Activated CD4-positive, alpha-beta T cell treated with anti-CD3 and anti-CD28 coated beads for 36 hours (primary cell): Measurements from ENCODE around the gene VAX1. TPM values are rescaled to one million over a fixed set of nuclear protein-coding genes. Genes with fewer than 3 reads are reported as not detected.
A peak's percentile ranks its signal among the peaks of the same experiment; 100 is the strongest.
"Not testable (repeated sequence)": the region's sequence is repeated elsewhere in the genome, so short reads cannot be mapped to it uniquely, and the experiment has no call there.

Experiments used
- ATAC-seq: fragments of 200-7000 bp; cut with Tn5 transposase; one replicate; pipeline ENCODE4 v1.10.0; 2021; ENCODE audit warnings: mild to moderate bottlenecking, moderate library complexity
- CTCF ChIA-PET: fragments of 350-600 bp; sonication (Branson Sonifier 250); formaldehyde crosslinking; loops from one replicate; lab custom pipeline; 2021; ENCODE audit warnings: antibody characterized with exemption; lab: Charles Lee
- POLR2A ChIA-PET: fragments of 350-600 bp; sonication (Branson Sonifier 250); formaldehyde crosslinking; loops from one replicate; lab custom pipeline; 2021; ENCODE audit warnings: antibody characterized with exemption, inconsistent platforms; lab: Charles Lee
- DNase-seq: peaks from one replicate; pipeline ENCODE4 v3.0.0-alpha.2; 2020
- H3K27ac Mint-ChIP-seq: one replicate; pipeline ENCODE4 v1.8.0; 2021; ENCODE audit warnings: mixed read lengths
- H3K27me3 Mint-ChIP-seq: one replicate; pipeline ENCODE4 v1.8.0; 2021; ENCODE audit warnings: mixed read lengths
- H3K36me3 Mint-ChIP-seq: one replicate; pipeline ENCODE4 v1.8.0; 2021; ENCODE audit warnings: low read depth, mixed read lengths
- H3K4me1 Mint-ChIP-seq: one replicate; pipeline ENCODE4 v1.8.0; 2021; ENCODE audit warnings: mixed read lengths
- H3K4me3 Mint-ChIP-seq: one replicate; pipeline ENCODE4 v1.8.0; 2021; ENCODE audit warnings: mild to moderate bottlenecking, moderate library complexity, mixed read lengths
- H3K9me3 Mint-ChIP-seq: one replicate; pipeline ENCODE4 v1.8.0; 2021; ENCODE audit warnings: low read depth, mixed read lengths
- intact Hi-C, 2 experiments: fragments of 100-400 bp; cut with DNase I in 1 of 2; cut with micrococcal nuclease in 1 of 2; formaldehyde crosslinking; loops; one replicate each; pipeline versions ENCODE4 v1.14.2 to v1.15.1; 2022 to 2024; cut with DNase I, micrococcal nuclease
- total RNA-seq, 2 experiments: library from RNA; stranded (reverse); gene quantifications; one replicate each; pipeline ENCODE4 v1.2.3, GENCODE V29; 2021

The VAX1 gene
- total RNA-seq, 2 experiments from 2014 or later: not detected

- H3K36me3 Mint-ChIP-seq: no peaks in the 10 kb centered on the region
- DNase-seq: peak; percentile 29
- H3K27ac Mint-ChIP-seq: no peak overlapping the region
- POLR2A ChIA-PET: no interaction called here
- peaks cover 42% of the 10 kb centered on the region for H3K4me1 Mint-ChIP-seq
- H3K27me3 Mint-ChIP-seq: peaks cover 73% of the 10 kb centered on the region
- intact Hi-C loops: loop anchor here in 1 of 2 experiments (2.0 to 5.0 kb wide), 2 partner anchors 30 to 418 kb away; no protein-coding TSS in a partner anchor
- no peak overlapping the region for H3K4me3 Mint-ChIP-seq
- CTCF ChIA-PET: interaction anchor here (1.0 to 4.4 kb wide), 4 partner anchors 33 to 345 kb away, joined by 4 to 34 read pairs (median 12); no protein-coding TSS in a partner anchor
- H3K9me3 Mint-ChIP-seq: no peaks in the 10 kb centered on the region
- peak; percentile 28 for ATAC-seq
Measured at GRCh38 chr10:117134306-117135025, 3.6 kb downstream of the VAX1 start.

DNA sequence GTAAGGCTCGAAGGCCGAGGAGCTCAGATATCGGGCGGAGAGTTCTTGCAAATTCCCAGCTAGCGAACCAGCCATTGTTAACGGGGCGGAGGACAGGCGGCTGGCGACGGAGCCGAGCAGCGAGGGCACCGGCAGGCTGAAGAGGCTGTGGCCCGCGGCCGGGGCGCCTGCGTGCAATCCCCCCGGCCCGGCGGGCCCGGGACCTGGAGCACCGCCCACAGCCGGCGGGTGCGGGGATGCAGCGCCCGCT is 4.1 kb downstream of the VAX1 start:
- Mint-ChIP-seq H3K27ac (no peak overlapping the region), H3K4me3 (no peak overlapping the region), H3K27me3 (peaks cover 71% of the 10 kb centered on the region), H3K9me3 (no peaks in the 10 kb centered on the region), H3K4me1 (peaks cover 39% of the 10 kb centered on the region), H3K36me3 (no peaks in the 10 kb centered on the region)
- intact Hi-C loops: loop anchor here in 1 of 2 experiments (2.0 kb wide), 1 partner anchor 31 kb away; no protein-coding TSS in a partner anchor
- DNase-seq: no peak
- ChIA-PET POLR2A (no interaction called here), CTCF (interaction anchor here (1.0 to 4.4 kb wide), 3 partner anchors 34 to 337 kb away, joined by 4 to 34 read pairs (median 19); no protein-coding TSS in a partner anchor)
- no peak for ATAC-seq

GRCh38 chr10:117133273-117134055 is 4.6 kb downstream of the VAX1 start:
- DNase-seq (no peak), ATAC-seq (no peak)
- Mint-ChIP-seq H3K4me1 (peaks cover 39% of the 10 kb centered on the region), H3K9me3 (no peaks in the 10 kb centered on the region), H3K4me3 (no peak overlapping the region), H3K36me3 (no peaks in the 10 kb centered on the region), H3K27me3 (peaks cover 73% of the 10 kb centered on the region), H3K27ac (peak overlapping the region; percentile 13)
- POLR2A ChIA-PET: no interaction called here
- CTCF ChIA-PET: interaction anchor here (1.0 to 4.4 kb wide), 3 partner anchors 34 to 337 kb away, joined by 4 to 34 read pairs (median 19); no protein-coding TSS in a partner anchor
- intact Hi-C loops: loop anchor here (2.0 kb wide), 2 partner anchors 31 to 35 kb away; no protein-coding TSS in a partner anchor

GRCh38 chr10:117132751-117133231 is 5.3 kb downstream of the VAX1 start:
- H3K4me1 Mint-ChIP-seq: peaks cover 38% of the 10 kb centered on the region
- ChIA-PET CTCF (interaction anchor here (4.0 kb wide), 1 partner anchor 42 kb away, joined by 19 read pairs; no protein-coding TSS in a partner anchor), POLR2A (no interaction called here)
- no peak for DNase-seq
- no peaks in the 10 kb centered on the region for H3K36me3 Mint-ChIP-seq
- intact Hi-C loops: loop anchor here in 1 of 2 experiments (2.0 kb wide), 1 partner anchor 36 kb away; no protein-coding TSS in a partner anchor
- no peak for ATAC-seq
- peaks cover 69% of the 10 kb centered on the region for H3K27me3 Mint-ChIP-seq
- H3K4me3 Mint-ChIP-seq: no peak overlapping the region
- no peaks in the 10 kb centered on the region for H3K9me3 Mint-ChIP-seq
- H3K27ac Mint-ChIP-seq: no peak overlapping the region

DNA sequence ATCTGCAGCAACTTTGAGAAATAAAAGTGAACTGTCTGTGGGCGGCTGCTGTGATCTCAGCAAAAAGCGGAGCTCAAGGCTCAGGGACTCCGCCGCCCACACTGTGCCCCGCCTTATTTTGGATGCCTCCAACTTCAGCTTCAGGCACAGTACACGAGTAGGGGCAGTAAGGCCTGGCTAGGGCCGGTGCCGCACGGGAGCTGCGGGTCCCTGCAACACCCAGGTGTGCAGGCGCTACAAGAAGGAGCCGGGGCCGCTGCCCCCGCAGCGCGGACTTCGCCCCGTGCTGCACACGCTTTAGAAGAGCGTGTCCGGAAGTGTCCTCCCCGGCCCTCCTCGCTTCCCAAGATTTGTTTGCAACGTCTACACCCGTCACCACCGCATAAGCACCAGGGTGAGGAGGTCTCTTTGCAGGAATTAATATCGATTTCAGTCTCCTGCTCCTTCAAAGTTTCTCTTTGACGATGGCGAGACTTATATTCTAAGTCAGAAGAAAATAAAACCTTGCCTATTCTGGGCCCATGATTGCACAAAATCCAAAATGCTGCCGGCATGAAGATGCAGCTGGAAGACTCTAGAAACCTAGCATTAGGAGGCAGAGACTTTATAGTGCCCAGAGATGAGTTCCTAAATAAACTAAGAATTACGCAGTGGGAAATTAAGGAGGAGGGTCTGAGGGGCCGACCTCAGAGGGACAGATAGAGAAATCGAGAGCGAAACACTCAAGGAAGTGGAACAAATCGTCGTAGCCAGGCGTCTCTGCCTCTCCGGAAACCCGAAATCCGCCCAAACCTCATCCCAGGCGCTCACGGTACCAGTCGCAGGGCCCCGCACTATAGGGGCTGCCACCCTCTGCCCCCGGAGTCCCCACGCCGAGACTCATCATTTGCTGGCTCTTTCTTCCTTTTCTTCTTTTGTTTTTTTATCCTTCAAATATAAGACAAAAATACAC is 6.4 kb downstream of the VAX1 start:
- CTCF ChIA-PET: interaction anchor here (2.7 kb wide), 1 partner anchor 36 kb away, joined by 11 read pairs; no protein-coding TSS in a partner anchor
- H3K27ac Mint-ChIP-seq: no peak overlapping the region
- H3K4me3 Mint-ChIP-seq: no peak overlapping the region
- POLR2A ChIA-PET: no interaction called here
- no peaks in the 10 kb centered on the region for H3K36me3 Mint-ChIP-seq
- H3K4me1 Mint-ChIP-seq: peaks cover 35% of the 10 kb centered on the region
- DNase-seq: peak; percentile 45
- peaks cover 75% of the 10 kb centered on the region for H3K27me3 Mint-ChIP-seq
- intact Hi-C loops: loop anchor here in 1 of 2 experiments (2.0 kb wide), 1 partner anchor 37 kb away; no protein-coding TSS in a partner anchor
- no peak for ATAC-seq
- no peaks in the 10 kb centered on the region for H3K9me3 Mint-ChIP-seq

GRCh38 chr10:117130862-117131375 is 7.2 kb downstream of the VAX1 start:
- Mint-ChIP-seq H3K27me3 (peaks cover 68% of the 10 kb centered on the region), H3K4me1 (peaks cover 29% of the 10 kb centered on the region), H3K27ac (no peak overlapping the region), H3K4me3 (no peak overlapping the region), H3K36me3 (no peaks in the 10 kb centered on the region), H3K9me3 (no peaks in the 10 kb centered on the region)
- ChIA-PET CTCF (interaction anchor here (1.2 to 2.7 kb wide), 2 partner anchors 37 to 45 kb away, joined by 4 to 11 read pairs; no protein-coding TSS in a partner anchor), POLR2A (no interaction called here)
- intact Hi-C loops: no loop called here
- ATAC-seq: no peak
- DNase-seq: no peak

DNA sequence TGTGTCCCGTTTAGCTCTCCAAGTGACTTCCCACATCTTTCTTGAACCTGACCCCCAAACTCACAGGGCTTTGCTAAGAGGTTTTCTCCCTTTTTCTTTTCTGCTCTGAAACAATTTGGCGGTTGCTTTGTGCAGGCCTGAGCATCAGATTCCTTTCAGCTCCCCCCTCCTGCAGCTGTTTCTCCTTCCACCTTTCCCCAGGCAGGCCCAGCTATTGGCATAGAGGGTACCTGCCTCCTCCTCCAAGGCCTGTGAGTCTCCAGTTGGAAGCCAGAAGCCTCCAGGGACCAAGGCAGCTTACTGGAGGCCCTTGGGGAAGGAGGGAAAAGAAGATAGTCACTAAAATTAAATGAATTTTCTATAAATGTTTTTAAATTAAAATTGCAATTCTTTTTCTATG is 7.7 kb downstream of the VAX1 start:
- H3K4me1 Mint-ChIP-seq: peaks cover 29% of the 10 kb centered on the region
- H3K4me3 Mint-ChIP-seq: no peak overlapping the region

GRCh38 chr10:117126645-117127044 is 11.4 kb downstream of the VAX1 start:
- POLR2A ChIA-PET: not testable (repeated sequence)

More for the DNA sequence above, 7.7 kb downstream of the VAX1 start:
- Mint-ChIP-seq H3K27me3 (peaks cover 66% of the 10 kb centered on the region), H3K27ac (no peak overlapping the region), H3K36me3 (no peaks in the 10 kb centered on the region), H3K9me3 (no peaks in the 10 kb centered on the region)
- ATAC-seq: no peak
- intact Hi-C loops: no loop called here
- DNase-seq: no peak
- CTCF ChIA-PET: interaction anchor here (1.0 to 2.7 kb wide), 4 partner anchors 25 to 46 kb away, joined by 3 to 11 read pairs (median 4); no protein-coding TSS in a partner anchor
- POLR2A ChIA-PET: no interaction called here

DNA sequence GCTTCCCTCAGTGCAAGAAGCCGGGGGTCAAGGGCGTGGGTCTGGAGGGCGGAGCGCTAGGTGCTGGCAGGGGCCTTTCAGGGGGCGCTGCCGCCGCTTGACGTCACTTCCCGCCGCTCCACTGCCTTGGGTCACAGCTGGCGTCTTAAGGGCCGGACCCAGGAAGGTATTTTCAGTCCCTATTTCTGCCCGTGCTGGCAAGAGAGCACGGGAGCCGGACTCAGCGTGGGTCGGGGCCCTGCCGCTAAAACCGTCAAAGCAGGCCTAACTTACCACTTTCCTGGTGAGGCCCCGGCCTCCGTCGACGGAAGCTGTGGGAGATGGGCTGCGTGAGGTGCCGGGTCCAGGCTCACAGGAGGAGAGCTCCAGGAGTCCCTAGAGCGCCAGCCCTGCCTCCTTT is 12.0 kb downstream of the VAX1 start:
- peaks cover 38% of the 10 kb centered on the region for H3K27me3 Mint-ChIP-seq
- no peak for DNase-seq
- H3K27ac Mint-ChIP-seq: no peak overlapping the region

More at GRCh38 chr10:117126645-117127044, 11.4 kb downstream of the VAX1 start:
- H3K27ac Mint-ChIP-seq, intact Hi-C loops, H3K4me3 Mint-ChIP-seq, DNase-seq, H3K9me3 Mint-ChIP-seq, CTCF ChIA-PET, ATAC-seq, H3K4me1 Mint-ChIP-seq, H3K36me3 Mint-ChIP-seq: not testable (repeated sequence)
- H3K27me3 Mint-ChIP-seq: peaks cover 43% of the 10 kb centered on the region

GRCh38 chr10:117112220-117112619 is 25.9 kb downstream of the VAX1 start:
- no peaks in the 10 kb centered on the region for H3K36me3 Mint-ChIP-seq
- ChIA-PET CTCF (interaction anchor here (1.0 to 1.4 kb wide), 2 partner anchors 63 to 315 kb away, joined by 3 to 4 read pairs; no protein-coding TSS in a partner anchor), POLR2A (no interaction called here)
- no peak for ATAC-seq
- no peaks in the 10 kb centered on the region for H3K9me3 Mint-ChIP-seq
- no peak for DNase-seq
- intact Hi-C loops: no loop called here
- no peaks in the 10 kb centered on the region for H3K4me1 Mint-ChIP-seq
- no peak overlapping the region for H3K4me3 Mint-ChIP-seq
- no peak overlapping the region for H3K27ac Mint-ChIP-seq
- H3K27me3 Mint-ChIP-seq: peaks cover 32% of the 10 kb centered on the region

More for the DNA sequence above, 12.0 kb downstream of the VAX1 start:
- no peak for ATAC-seq
- intact Hi-C loops: no loop called here
- Mint-ChIP-seq H3K9me3 (no peaks in the 10 kb centered on the region), H3K4me3 (no peak overlapping the region), H3K4me1 (peaks cover 2% of the 10 kb centered on the region), H3K36me3 (no peaks in the 10 kb centered on the region)
- POLR2A ChIA-PET: no interaction called here
- CTCF ChIA-PET: no interaction called here
